IgD-negative memory B cell (primary cell): ENCODE measurements around the gene WASF2. TPM values are rescaled to one million over a fixed set of nuclear protein-coding genes. Genes with fewer than 3 reads are reported as not detected.

Source experiments
- H3K27ac Mint-ChIP-seq, 3 donors: one replicate each; pipeline ENCODE4 v1.8.0; 2020 to 2022; ENCODE audit warnings: mild to moderate bottlenecking in 3 of 3, mixed read lengths in 3 of 3, moderate library complexity in 1 of 3
- H3K27me3 Mint-ChIP-seq: one replicate; pipeline ENCODE4 v1.8.0; 2021; ENCODE audit warnings: mixed read lengths
- H3K36me3 Mint-ChIP-seq: one replicate; pipeline ENCODE4 v1.8.0; 2020; ENCODE audit warnings: mild to moderate bottlenecking, mixed read lengths
- H3K4me1 Mint-ChIP-seq, 3 donors: one replicate each; pipeline ENCODE4 v1.8.0; 2020 to 2022; ENCODE audit warnings: mixed read lengths in 3 of 3, mild to moderate bottlenecking in 1 of 3
- H3K4me3 Mint-ChIP-seq, 4 donors: one replicate each; pipeline ENCODE4 v1.8.0; 2020 to 2022; ENCODE audit warnings: mild to moderate bottlenecking in 4 of 4, mixed read lengths in 4 of 4, moderate library complexity in 3 of 4
- H3K9me3 Mint-ChIP-seq, 3 donors: one replicate each; pipeline ENCODE4 v1.8.0; 2020 to 2021; ENCODE audit warnings: mixed read lengths in 3 of 3, mild to moderate bottlenecking in 1 of 3
- polyA plus RNA-seq: library from polyadenylated mRNA; unstranded; fragments of 300-500 nt; fragmentation: Illumina TruSeq; gene quantifications from one replicate; pipeline ENCODE4 v1.2.3, GENCODE V29; 2021

WASF2 gene
- polyA plus RNA-seq, 1 donor from 2014 or later, result 105 TPM

GRCh38 chr1:27358038-27358927, 131.7 kb downstream of the WASF2 start:
- no peaks in the 10 kb centered on the region for H3K36me3 Mint-ChIP-seq
- H3K4me3 Mint-ChIP-seq, result peak overlapping the region in 2 of 4 donors; percentile 72 to 85
- H3K27me3 Mint-ChIP-seq, result peaks cover 2% of the 10 kb centered on the region
- H3K9me3 Mint-ChIP-seq, result no peaks in the 10 kb centered on the region
- H3K4me1 Mint-ChIP-seq, result peaks cover 17 to 32% (median 29%) of the 10 kb centered on the region in 3 donors
- peak overlapping the region; percentile 59 to 85 (median 71) for H3K27ac Mint-ChIP-seq

GRCh38 chr1:27357281-27358037, 132.5 kb downstream of the WASF2 start:
- Mint-ChIP-seq H3K36me3 (no peaks in the 10 kb centered on the region), H3K4me3 (peak overlapping the region; percentile 75 to 91 (median 86)), H3K27me3 (peaks cover 2% of the 10 kb centered on the region), H3K9me3 (no peaks in the 10 kb centered on the region), H3K27ac (peak overlapping the region; percentile 59 to 86 (median 84)), H3K4me1 (peaks cover 17 to 32% (median 29%) of the 10 kb centered on the region in 3 donors)

GRCh38 chr1:27356619-27357280, 133.2 kb downstream of the WASF2 start:
- Mint-ChIP-seq H3K9me3 (no peaks in the 10 kb centered on the region), H3K27me3 (peaks cover 2% of the 10 kb centered on the region), H3K4me3 (peak overlapping the region; percentile 75 to 88 (median 81)), H3K36me3 (no peaks in the 10 kb centered on the region), H3K27ac (peak overlapping the region; percentile 59 to 86 (median 84)), H3K4me1 (peaks cover 17 to 32% (median 29%) of the 10 kb centered on the region in 3 donors)

GRCh38 chr1:27356277-27356618, 133.7 kb downstream of the WASF2 start:
- peaks cover 17 to 32% (median 29%) of the 10 kb centered on the region in 3 donors for H3K4me1 Mint-ChIP-seq
- peak overlapping the region in 2 of 3 donors; percentile 39 to 85 for H3K27ac Mint-ChIP-seq
- no peaks in the 10 kb centered on the region for H3K36me3 Mint-ChIP-seq
- no peaks in the 10 kb centered on the region for H3K9me3 Mint-ChIP-seq
- H3K27me3 Mint-ChIP-seq, result peaks cover 2% of the 10 kb centered on the region
- peak overlapping the region; percentile 75 to 88 (median 81) for H3K4me3 Mint-ChIP-seq

GRCh38 chr1:27355683-27356082, 134.3 kb downstream of the WASF2 start:
- H3K36me3 Mint-ChIP-seq, result no peaks in the 10 kb centered on the region
- H3K27ac Mint-ChIP-seq, result peak overlapping the region in 2 of 3 donors; percentile 81 to 85
- peak overlapping the region in 3 of 4 donors; percentile 9 to 87 (median 85) for H3K4me3 Mint-ChIP-seq
- H3K4me1 Mint-ChIP-seq, result peaks cover 17 to 32% (median 29%) of the 10 kb centered on the region in 3 donors
- H3K27me3 Mint-ChIP-seq, result peaks cover 2% of the 10 kb centered on the region
- no peaks in the 10 kb centered on the region for H3K9me3 Mint-ChIP-seq

Other genes starting within 250 kb of the WASF2 start
- 68.0 TPM for gene TMEM222, start 168.0 kb downstream of the WASF2 start, polyA plus RNA-seq
- gene SYTL1, start 148.1 kb downstream of the WASF2 start, polyA plus RNA-seq, result 130 TPM
- 3.9 TPM for gene MAP3K6, start 123.2 kb downstream of the WASF2 start, polyA plus RNA-seq
- not detected for gene FCN3, start 115.3 kb downstream of the WASF2 start, polyA plus RNA-seq
- not detected for gene CD164L2, start 106.8 kb downstream of the WASF2 start, polyA plus RNA-seq
- 0.16 TPM for gene GPR3, start 97.5 kb downstream of the WASF2 start, polyA plus RNA-seq
- 1.1 TPM for gene AHDC1, start 114.0 kb upstream of the WASF2 start, polyA plus RNA-seq
- 72.0 TPM for gene FGR, start 145.0 kb upstream of the WASF2 start, polyA plus RNA-seq
- gene IFI6, start 182.0 kb upstream of the WASF2 start, polyA plus RNA-seq, result 68.2 TPM
- 6.5 TPM for gene FAM76A, start 235.8 kb upstream of the WASF2 start, polyA plus RNA-seq